Activated B cell treated with CpG ODN at 0.5 μM for 24 hours (primary cell): ENCODE measurements around the gene B4GALNT1. TPM values are rescaled to one million over a fixed set of nuclear protein-coding genes. Genes with fewer than 3 reads are reported as not detected.
"Not testable (repeated sequence)": the region's sequence is repeated elsewhere in the genome, so short reads cannot be mapped to it uniquely, and the experiment has no call there.

Experiments
- ATAC-seq: fragments of 200-7000 bp; cut with Tn5 transposase; one replicate; pipeline ENCODE4 v1.10.0; 2021; ENCODE audit warnings: low read depth, mild to moderate bottlenecking, moderate library complexity
- CTCF ChIA-PET: fragments of 350-600 bp; sonication (Branson Sonifier 250); formaldehyde crosslinking; loops from one replicate; lab custom pipeline; 2021; ENCODE audit warnings: antibody characterized with exemption; lab: Charles Lee
- POLR2A ChIA-PET: fragments of 350-600 bp; sonication (Branson Sonifier 250); formaldehyde crosslinking; loops from one replicate; lab custom pipeline; 2021; ENCODE audit warnings: antibody characterized with exemption; lab: Charles Lee
- DNase-seq: peaks from one replicate; pipeline ENCODE4 v3.0.0; 2022
- H3K27ac Mint-ChIP-seq: one replicate; pipeline ENCODE4 v1.8.0; 2020; ENCODE audit warnings: mixed read lengths
- H3K27me3 Mint-ChIP-seq: one replicate; pipeline ENCODE4 v1.8.0; 2021; ENCODE audit warnings: mixed read lengths
- H3K36me3 Mint-ChIP-seq: one replicate; pipeline ENCODE4 v1.8.0; 2021; ENCODE audit warnings: low read depth, mixed read lengths
- H3K4me1 Mint-ChIP-seq: one replicate; pipeline ENCODE4 v1.8.0; 2021; ENCODE audit warnings: mixed read lengths
- H3K4me3 Mint-ChIP-seq: one replicate; pipeline ENCODE4 v1.8.0; 2020; ENCODE audit warnings: mild to moderate bottlenecking, mixed read lengths
- H3K9me3 Mint-ChIP-seq: one replicate; pipeline ENCODE4 v1.8.0; 2020; ENCODE audit warnings: mixed read lengths
- intact Hi-C: fragments of 100-400 bp; cut with micrococcal nuclease; formaldehyde crosslinking; loops from one replicate; pipeline ENCODE4 v1.15.1; 2024
- total RNA-seq: library from RNA; stranded (reverse); gene quantifications from 2 replicates; pipeline ENCODE4 v1.2.3, GENCODE V29; 2022
- TF ChIP-seq, protein P1 (sequence below): fragments of 200-600 bp; IDR thresholded peaks from one replicate; pipeline ENCODE4 v1.8.0; 2022; ENCODE audit warnings: antibody characterized with exemption, mild to moderate bottlenecking

B4GALNT1 gene
- total RNA-seq, 1 donor from 2014 or later: 0.31 TPM

DNA sequence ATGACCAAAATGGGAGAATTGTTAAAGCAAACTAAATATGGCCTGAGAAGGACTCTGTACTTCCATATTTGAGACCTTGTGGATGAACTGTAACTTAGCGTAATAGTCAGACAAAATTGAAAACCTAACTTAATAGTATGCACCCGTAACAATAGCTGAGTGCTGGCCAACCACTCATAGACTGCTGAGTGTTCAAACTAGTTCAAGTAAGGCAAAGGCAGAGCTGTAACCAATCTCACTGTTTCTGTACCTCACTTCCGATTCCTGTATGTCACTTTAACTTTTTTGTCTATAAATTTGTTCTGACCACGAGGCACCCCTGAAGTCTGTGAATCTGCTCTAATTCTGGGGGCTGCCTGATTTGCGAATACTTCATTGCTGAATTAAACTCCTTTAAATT is 33.9 kb upstream of the B4GALNT1 start:
- Mint-ChIP-seq H3K9me3 (no peaks in the 10 kb centered on the region), H3K4me3 (no peak overlapping the region), H3K36me3 (no peaks in the 10 kb centered on the region), H3K4me1 (no peaks in the 10 kb centered on the region), H3K27ac (no peak overlapping the region), H3K27me3 (peaks cover 6% of the 10 kb centered on the region)
- POLR2A ChIA-PET: no interaction called here
- TF ChIP-seq, protein P1, sequence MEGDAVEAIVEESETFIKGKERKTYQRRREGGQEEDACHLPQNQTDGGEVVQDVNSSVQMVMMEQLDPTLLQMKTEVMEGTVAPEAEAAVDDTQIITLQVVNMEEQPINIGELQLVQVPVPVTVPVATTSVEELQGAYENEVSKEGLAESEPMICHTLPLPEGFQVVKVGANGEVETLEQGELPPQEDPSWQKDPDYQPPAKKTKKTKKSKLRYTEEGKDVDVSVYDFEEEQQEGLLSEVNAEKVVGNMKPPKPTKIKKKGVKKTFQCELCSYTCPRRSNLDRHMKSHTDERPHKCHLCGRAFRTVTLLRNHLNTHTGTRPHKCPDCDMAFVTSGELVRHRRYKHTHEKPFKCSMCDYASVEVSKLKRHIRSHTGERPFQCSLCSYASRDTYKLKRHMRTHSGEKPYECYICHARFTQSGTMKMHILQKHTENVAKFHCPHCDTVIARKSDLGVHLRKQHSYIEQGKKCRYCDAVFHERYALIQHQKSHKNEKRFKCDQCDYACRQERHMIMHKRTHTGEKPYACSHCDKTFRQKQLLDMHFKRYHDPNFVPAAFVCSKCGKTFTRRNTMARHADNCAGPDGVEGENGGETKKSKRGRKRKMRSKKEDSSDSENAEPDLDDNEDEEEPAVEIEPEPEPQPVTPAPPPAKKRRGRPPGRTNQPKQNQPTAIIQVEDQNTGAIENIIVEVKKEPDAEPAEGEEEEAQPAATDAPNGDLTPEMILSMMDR: no peak
- intact Hi-C loops: no loop called here
- CTCF ChIA-PET: no interaction called here
- DNase-seq (no peak), ATAC-seq (no peak)

DNA sequence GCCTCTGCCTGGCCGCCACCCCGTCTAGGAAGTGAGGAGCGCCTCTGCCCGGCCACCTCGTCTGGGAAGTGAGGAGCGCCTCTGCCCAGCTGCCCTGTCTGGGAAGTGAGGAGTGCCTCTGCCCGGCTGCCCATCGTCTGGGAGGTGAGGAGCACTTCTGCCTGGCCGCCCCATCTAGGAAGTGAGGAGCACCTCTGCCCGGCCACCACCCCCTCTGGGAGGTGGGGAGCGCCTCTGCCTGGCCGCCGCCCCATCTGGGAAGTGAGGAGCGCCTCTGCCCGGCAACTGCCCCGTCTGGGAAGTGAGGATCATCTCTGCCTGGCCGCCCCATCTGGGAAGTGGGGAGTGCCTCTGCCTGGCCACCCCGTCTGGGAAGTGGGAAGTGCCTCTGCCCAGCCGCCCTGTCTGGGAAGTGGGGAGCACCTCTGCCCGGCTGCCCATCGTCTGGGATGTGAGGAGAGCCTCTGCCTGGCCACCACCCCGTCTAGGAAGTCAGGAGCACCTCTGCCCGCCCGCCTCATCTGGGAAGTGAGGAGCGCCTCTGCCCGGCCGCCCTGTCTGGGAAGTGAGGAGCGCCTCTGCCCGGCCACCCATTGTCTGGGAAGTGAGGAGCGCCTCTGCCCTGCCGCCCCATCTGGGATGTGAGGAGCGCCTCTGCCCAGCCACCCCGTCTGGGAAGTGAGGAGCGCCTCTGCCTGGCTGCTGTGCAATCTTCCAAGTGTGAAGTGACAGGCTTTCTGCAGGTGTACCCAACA is 32.2 kb upstream of the B4GALNT1 start:
- H3K4me1 Mint-ChIP-seq, H3K4me3 Mint-ChIP-seq, POLR2A ChIA-PET, H3K27ac Mint-ChIP-seq, H3K27me3 Mint-ChIP-seq, ATAC-seq, DNase-seq, intact Hi-C loops, H3K9me3 Mint-ChIP-seq, CTCF ChIA-PET, H3K36me3 Mint-ChIP-seq: not testable (repeated sequence)

DNA sequence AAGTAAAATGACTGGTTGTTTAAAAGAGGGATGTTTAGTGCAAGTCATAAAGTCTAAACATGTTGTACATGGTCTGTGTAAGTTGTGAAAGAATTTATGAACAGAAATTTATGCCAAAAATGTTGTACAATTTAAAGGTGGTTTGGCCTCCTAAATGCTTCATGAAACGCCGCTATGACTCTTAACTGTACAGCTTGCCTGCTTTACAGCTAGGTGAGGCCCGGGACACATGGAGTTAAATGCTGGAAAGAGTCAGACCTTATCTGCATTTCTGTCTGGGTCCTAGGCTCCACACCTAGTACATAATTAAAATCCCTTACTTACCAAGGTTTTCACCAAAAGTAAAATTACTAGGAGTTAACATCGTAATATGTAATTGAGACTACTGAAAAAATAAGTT is 28.4 kb upstream of the B4GALNT1 start:
- ATAC-seq (no peak), DNase-seq (no peak)
- TF ChIP-seq, protein P1: no peak
- ChIA-PET POLR2A (no interaction called here), CTCF (no interaction called here)
- Mint-ChIP-seq H3K27ac (no peak overlapping the region), H3K36me3 (no peaks in the 10 kb centered on the region), H3K9me3 (peaks cover 2% of the 10 kb centered on the region), H3K27me3 (peaks cover 6% of the 10 kb centered on the region), H3K4me3 (no peak overlapping the region), H3K4me1 (no peaks in the 10 kb centered on the region)
- intact Hi-C loops: no loop called here

DNA sequence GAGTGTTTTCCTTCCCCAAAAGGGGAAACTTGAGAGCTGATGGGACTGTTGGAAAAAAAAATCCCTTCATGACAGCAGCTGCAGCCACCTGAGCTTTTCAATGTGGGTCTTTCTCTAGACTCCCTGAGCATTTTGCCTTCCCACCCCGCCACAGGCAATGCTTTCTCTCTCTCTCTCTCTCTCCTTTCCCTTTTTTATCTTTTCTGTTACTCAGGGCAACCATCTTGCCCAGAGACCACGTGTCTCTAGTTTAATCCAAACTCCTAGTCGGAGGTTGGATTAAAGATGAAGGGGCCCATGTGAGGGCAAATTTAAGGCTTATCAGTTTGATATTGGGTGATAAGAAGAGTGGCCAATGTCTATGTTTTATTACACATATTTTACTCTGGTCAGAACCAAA is 25.9 kb upstream of the B4GALNT1 start:
- no peak overlapping the region for H3K27ac Mint-ChIP-seq
- H3K27me3 Mint-ChIP-seq: peaks cover 10% of the 10 kb centered on the region
- ATAC-seq (no peak), DNase-seq (no peak)
- TF ChIP-seq, protein P1: no peak
- POLR2A ChIA-PET: no interaction called here
- H3K4me1 Mint-ChIP-seq: no peaks in the 10 kb centered on the region
- intact Hi-C loops: no loop called here
- H3K9me3 Mint-ChIP-seq: peaks cover 4% of the 10 kb centered on the region
- CTCF ChIA-PET: no interaction called here
- H3K4me3 Mint-ChIP-seq: no peak overlapping the region
- no peaks in the 10 kb centered on the region for H3K36me3 Mint-ChIP-seq

DNA sequence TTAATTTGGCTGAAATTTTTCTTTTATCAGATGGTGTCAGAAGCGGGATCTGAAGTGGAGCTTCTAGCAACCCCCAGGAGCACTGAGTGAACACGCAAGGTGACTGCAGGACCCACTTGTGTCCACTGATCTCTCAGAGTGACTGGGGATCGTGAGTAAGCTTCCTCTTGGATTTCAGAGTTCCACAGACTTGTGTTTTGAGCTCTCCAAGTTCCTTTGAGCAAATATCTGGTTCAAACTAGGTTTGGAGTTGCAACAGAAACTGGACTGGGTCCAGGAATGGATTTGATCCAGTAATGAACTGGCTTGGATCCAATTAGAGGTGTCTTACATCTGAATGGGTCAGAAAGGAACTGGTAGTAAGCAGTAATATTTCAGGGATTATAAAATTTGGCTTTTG is 24.7 kb upstream of the B4GALNT1 start:
- intact Hi-C loops: no loop called here
- ChIA-PET CTCF (interaction anchor here (0.9 kb wide), 1 partner anchor 870 kb away, joined by 3 read pairs; no protein-coding TSS in a partner anchor), POLR2A (no interaction called here)
- no peaks in the 10 kb centered on the region for H3K36me3 Mint-ChIP-seq
- ATAC-seq: no peak
- H3K27me3 Mint-ChIP-seq: peaks cover 10% of the 10 kb centered on the region
- no peaks in the 10 kb centered on the region for H3K4me1 Mint-ChIP-seq
- no peak for DNase-seq
- H3K4me3 Mint-ChIP-seq: no peak overlapping the region
- H3K9me3 Mint-ChIP-seq: peaks cover 6% of the 10 kb centered on the region
- no peak overlapping the region for H3K27ac Mint-ChIP-seq
- TF ChIP-seq, protein P1: no peak

DNA sequence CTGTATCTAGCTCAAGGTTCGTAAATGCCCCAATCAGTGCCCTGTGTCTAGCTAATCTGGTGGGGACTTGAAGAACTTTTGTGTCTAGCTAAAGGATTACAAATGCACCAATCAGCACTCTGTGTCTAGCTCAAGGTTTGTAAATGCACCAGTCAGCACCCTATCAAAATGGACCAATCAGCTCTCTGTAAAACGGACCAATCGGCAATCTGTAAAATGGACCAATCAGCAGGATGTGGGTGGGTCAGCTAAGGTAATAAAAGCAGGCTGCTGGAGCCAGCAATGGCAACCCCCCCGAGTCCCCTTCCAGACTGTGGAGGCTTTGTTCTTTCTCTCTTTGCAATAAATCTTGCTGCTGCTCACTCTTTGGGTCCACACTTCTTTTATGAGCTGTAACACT is 23.4 kb upstream of the B4GALNT1 start:
- H3K9me3 Mint-ChIP-seq, H3K27ac Mint-ChIP-seq, H3K4me3 Mint-ChIP-seq, DNase-seq, H3K27me3 Mint-ChIP-seq, H3K4me1 Mint-ChIP-seq, CTCF ChIA-PET, POLR2A ChIA-PET, intact Hi-C loops, H3K36me3 Mint-ChIP-seq, ATAC-seq: not testable (repeated sequence)
